GM12874 (cell line): ENCODE results near the gene CELF1.

Experiments used
- TF ChIP-seq, protein P1 (sequence below): IDR thresholded peaks from 2 replicates; pipeline ENCODE4 v1.5.1; 2011; ENCODE audit warnings: low read depth, mild to moderate bottlenecking, control low read depth, low read length, moderate library complexity; ENCODE audit not compliant: insufficient read depth

CELF1 gene

DNA sequence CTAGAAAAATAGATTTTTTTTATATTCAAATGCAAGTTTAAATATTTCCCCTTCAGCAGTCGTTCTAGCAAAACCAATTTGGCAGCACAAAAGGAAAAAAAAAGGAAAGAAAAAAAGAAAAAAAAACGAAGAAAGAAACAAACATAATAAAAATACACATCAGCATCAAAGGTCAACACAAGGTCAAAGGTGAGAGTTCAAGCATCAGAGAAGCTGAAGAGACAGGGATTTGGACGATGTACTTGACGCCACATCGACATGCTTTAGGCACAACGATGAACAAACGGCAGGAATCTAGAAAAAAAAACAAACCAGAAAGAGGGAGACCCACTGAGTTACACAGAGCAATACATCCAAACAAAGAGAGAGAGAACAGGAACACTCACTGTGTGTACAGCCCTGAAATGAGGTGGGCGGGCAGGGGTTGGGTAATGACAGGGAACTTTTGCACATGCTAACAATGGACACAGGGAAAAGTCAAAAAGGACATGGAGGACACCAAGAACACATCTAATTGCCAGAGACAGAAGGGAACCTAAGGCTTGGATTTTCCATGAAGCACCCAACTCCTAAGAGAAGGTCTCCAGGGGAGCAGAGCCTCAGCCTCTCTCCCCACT is 84.2 kb downstream of the CELF1 start:
- TF ChIP-seq, protein P1, sequence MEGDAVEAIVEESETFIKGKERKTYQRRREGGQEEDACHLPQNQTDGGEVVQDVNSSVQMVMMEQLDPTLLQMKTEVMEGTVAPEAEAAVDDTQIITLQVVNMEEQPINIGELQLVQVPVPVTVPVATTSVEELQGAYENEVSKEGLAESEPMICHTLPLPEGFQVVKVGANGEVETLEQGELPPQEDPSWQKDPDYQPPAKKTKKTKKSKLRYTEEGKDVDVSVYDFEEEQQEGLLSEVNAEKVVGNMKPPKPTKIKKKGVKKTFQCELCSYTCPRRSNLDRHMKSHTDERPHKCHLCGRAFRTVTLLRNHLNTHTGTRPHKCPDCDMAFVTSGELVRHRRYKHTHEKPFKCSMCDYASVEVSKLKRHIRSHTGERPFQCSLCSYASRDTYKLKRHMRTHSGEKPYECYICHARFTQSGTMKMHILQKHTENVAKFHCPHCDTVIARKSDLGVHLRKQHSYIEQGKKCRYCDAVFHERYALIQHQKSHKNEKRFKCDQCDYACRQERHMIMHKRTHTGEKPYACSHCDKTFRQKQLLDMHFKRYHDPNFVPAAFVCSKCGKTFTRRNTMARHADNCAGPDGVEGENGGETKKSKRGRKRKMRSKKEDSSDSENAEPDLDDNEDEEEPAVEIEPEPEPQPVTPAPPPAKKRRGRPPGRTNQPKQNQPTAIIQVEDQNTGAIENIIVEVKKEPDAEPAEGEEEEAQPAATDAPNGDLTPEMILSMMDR, result no peak

DNA sequence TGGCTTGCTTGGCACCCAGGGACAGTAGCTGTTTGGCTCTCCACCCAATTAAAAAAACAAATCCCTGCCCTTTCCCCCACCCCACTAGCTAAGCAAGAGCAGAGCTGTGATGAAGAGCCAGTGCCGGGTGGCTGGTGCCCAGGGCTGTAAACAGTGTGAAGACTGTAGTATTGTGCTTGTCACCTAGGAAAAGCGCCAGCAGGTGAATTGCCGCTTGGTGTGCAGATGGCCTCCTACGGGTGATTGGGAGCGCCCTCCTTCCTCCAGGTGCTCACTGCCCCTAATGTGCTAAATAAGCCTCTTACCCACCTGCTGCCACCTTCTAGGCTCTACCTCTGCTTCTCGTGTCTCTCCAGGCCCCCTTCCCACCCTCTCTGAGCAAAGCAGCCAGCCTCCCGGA is 85.6 kb downstream of the CELF1 start:
- TF ChIP-seq, protein P1, result no peak

DNA sequence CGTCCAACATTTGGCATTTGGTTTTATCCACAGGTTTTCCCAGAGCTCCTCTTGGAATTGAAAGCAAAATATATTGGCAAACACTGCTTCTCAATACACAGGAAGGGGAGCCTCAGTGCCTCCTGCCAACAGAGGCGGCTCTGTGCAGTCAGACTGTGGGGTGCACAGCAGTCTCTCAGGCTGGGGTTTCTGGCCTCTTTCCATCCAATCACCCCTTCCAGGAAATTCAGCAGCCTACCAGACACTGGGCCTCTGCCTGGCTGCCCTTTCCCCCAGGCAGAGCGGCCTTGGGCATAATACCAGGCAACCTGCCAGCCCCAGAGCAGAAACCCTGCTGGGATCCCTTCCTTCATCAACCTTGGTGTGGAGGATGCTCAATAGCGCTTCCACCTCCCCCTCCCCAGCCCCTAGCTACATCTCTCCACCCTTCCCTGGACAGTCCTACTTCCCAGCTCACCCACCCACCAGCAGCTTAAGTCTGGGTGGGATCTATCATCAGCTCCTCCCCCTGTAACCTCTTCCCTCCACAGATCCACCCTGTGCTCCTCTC is 86.2 kb downstream of the CELF1 start:
- TF ChIP-seq, protein P1, result no peak

DNA sequence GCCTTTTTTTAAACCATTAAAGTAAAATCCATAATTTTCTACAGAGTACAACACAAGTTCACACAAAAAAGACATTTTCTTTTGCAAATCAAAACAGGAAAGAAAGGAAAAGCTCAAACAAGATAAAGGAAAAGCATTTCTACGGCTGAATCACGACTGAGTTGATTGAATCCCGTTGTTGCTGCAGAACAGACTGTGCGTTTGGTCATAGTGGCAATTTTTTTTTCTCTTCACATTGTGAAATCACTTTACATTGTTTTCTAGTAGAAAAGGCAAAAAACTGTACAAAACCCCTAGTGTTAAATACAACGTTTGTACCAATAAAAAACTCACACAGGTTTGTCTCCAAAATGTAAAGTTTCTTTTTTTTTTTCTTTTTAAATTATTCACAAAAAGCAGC is 86.7 kb downstream of the CELF1 start:
- TF ChIP-seq, protein P1, result no peak

DNA sequence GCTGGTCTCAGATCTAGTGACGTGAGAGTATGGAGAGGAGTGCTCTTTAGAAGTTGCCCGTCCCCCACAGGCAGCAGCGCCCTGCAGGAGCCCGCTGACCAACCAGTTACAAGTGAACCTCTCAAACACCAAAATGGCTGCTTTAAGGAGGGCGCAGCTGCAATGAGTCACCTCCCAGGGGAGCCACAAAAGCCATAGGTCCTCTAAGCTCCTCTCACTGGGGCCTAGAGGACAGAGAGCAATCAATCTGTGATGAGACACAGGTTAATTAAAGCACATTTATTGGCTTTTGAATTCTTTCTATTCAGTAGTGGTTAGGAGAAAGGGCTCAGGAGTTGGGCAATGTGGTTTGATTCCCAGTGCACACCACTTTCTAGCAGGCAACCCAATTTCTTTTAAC is 88.4 kb downstream of the CELF1 start:
- TF ChIP-seq, protein P1, result no peak

DNA sequence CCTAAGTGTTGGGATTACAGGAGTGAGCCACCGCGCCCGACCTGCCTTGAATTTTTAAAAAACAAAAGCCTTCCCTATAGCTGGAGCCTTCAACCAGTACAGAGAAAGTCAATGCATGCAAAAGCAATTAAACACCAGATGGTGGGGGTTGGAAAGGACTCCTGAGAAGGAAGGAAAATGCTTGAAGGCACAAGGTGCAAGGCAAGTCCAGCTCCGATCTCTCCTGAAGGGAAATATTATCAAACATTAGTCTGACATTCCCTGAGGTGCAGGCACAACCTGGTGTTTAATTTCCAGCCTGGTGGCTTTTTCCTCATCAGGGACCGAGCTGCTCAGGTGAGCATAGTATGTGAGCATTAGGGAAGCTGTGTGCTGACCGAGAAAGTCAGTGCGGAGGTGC is 91.1 kb downstream of the CELF1 start:
- TF ChIP-seq, protein P1, result no peak

DNA sequence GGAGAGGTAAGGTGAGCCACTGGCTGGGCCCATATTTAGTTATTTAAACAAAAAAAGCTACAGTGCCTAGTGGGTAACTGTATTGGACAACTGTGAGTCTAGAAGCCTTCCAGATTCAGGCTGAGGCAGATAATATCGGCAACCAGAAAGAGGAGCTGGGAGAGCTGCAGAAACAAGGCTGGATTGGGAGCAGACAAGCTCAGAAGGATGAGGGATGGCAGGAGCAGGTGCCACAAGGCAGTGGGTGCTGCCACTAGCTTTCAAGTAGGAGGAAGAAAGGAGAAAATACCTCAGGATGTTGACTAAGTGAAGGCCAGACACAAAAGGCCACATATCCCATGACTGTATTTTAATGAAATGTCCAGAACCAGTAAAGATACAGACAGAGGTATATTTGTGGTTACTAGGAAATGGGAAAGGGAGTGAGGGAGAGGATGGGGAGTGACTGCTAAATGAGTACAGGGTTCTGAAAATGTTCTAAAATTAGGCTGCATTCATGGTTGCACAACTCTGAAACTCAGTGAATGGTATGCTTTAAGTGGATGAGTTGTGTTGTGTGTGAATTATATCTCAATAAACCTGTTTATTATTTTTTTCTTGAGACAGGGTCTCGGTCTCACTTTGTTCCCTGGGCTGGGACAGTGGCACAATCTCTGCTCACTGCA is 92.2 kb downstream of the CELF1 start:
- TF ChIP-seq, protein P1, result no peak
